OCI-LY7 (cell line): Measurements from ENCODE around the gene PIGQ.

Source experiments
- CTCF ChIP-seq: fragments of 200-600 bp; sonication (generic); conservative IDR thresholded peaks from 2 replicates; pipeline ENCODE4 v1.5.1; 2014; ENCODE audit warnings: mild to moderate bottlenecking, antibody characterized with exemption, low read length, moderate library complexity, mixed read lengths
- EZH2phosphoT487 ChIP-seq: fragments of 200-600 bp; sonication (generic); IDR thresholded peaks from 2 replicates; pipeline ENCODE4 v1.6.1; 2018; ENCODE audit warnings: low read depth, borderline replicate concordance, mild to moderate bottlenecking, mixed run types, antibody characterized with exemption, low read length, moderate library complexity, mixed read lengths

GRCh38 chr16:561957-562938, 7.5 kb upstream of the PIGQ start:
- no peak for TF ChIP-seq CTCF
- TF ChIP-seq EZH2phosphoT487 = no peak
